B cell (primary cell): ENCODE measurements around the gene SHLD1. TPM values are rescaled to one million over a fixed set of nuclear protein-coding genes. Genes with fewer than 3 reads are reported as not detected.
A peak's percentile ranks its signal among the peaks of the same experiment; 100 is the strongest.
"Not testable (repeated sequence)": the region's sequence is repeated elsewhere in the genome, so short reads cannot be mapped to it uniquely, and the experiment has no call there.

Experiments
- ATAC-seq: fragments of 200-7000 bp; cut with Tn5 transposase; one replicate; pipeline ENCODE4 v1.10.0; 2021; ENCODE audit warnings: low read depth, mild to moderate bottlenecking, moderate number of reproducible peaks, moderate library complexity
- CTCF ChIA-PET: fragments of 350-600 bp; sonication (Branson Sonifier 250); formaldehyde crosslinking; loops from one replicate; lab custom pipeline; 2021; ENCODE audit warnings: antibody characterized with exemption, inconsistent platforms; lab: Charles Lee
- POLR2A ChIA-PET: fragments of 350-600 bp; sonication (Branson Sonifier 250); formaldehyde crosslinking; loops from one replicate; lab custom pipeline; 2021; ENCODE audit warnings: antibody characterized with exemption; lab: Charles Lee
- DNase-seq: peaks from one replicate; pipeline ENCODE4 v3.0.0; 2013
- H2AFZ ChIP-seq: 2 replicates; pipeline ENCODE4 v1.6.1; 2012; ENCODE audit warnings: mild to moderate bottlenecking, low read depth, low read length; ENCODE audit not compliant: insufficient read depth, poor library complexity, severe bottlenecking
- H3K27ac ChIP-seq, 2 donors: 1 replicate in 1 of 2; 2 replicates in 1 of 2; pipeline ENCODE4 v1.5.1; 2012 to 2013; ENCODE audit warnings: low read length in 2 of 2, mild to moderate bottlenecking in 2 of 2, moderate library complexity in 1 of 2
- H3K27me3 ChIP-seq, 4 experiments: fragments of 200-600 bp in 1 of 4; sonication (generic) in 1 of 4; replicated peaks in 1 of 4; 1 replicate in 2 of 4; 2 replicates in 2 of 4; pipeline versions ENCODE4 v1.6.1 to v1.7.0; 2013 to 2016; ENCODE audit warnings: low read length in 3 of 4, mild to moderate bottlenecking in 2 of 4, mixed read lengths in 1 of 4, moderate library complexity in 1 of 4; ENCODE audit not compliant: insufficient read depth in 4 of 4, control insufficient read depth in 3 of 4; ENCODE audit errors: control extremely low read depth in 1 of 4
- H3K36me3 ChIP-seq, 2 experiments: replicated peaks in 1 of 2; 1 replicate in 1 of 2; 2 replicates in 1 of 2; pipeline versions ENCODE4 v1.6.1 to v1.7.1; 2013; ENCODE audit warnings: low read length in 1 of 2; ENCODE audit not compliant: insufficient read depth in 2 of 2, control insufficient read depth in 1 of 2; ENCODE audit errors: control extremely low read depth in 1 of 2, extremely low read depth in 1 of 2
- H3K4me1 ChIP-seq, 2 donors: fragments of 200-600 bp in 1 of 2; sonication (generic) in 1 of 2; 1 replicate in 1 of 2; 2 replicates in 1 of 2; pipeline versions ENCODE4 v1.5.1 to v1.6.1; 2013 to 2017; ENCODE audit warnings: low read length in 2 of 2; ENCODE audit not compliant: control insufficient read depth in 2 of 2, insufficient read depth in 2 of 2
- H3K4me2 ChIP-seq: replicated peaks from 2 replicates; pipeline ENCODE3; 2012; ENCODE audit warnings: mild to moderate bottlenecking, low read depth, low read length; ENCODE audit not compliant: poor library complexity, severe bottlenecking
- H3K4me3 ChIP-seq, 5 experiments: fragments of 200-600 bp in 1 of 5; sonication (generic) in 1 of 5; 1 replicate in 3 of 5; 2 replicates in 2 of 5; pipeline versions ENCODE4 v1.5.1 to v1.7.0; 2011 to 2016; ENCODE audit warnings: low read length in 4 of 5, mild to moderate bottlenecking in 4 of 5, low read depth in 2 of 5, control low read depth in 1 of 5, moderate library complexity in 1 of 5; ENCODE audit not compliant: insufficient read depth in 1 of 5; ENCODE audit errors: control extremely low read depth in 1 of 5, extremely low read depth in 1 of 5
- H3K79me2 ChIP-seq: fragments of 200-600 bp; sonication (generic); one replicate; pipeline ENCODE4 v1.6.0; 2016; ENCODE audit warnings: low read length; ENCODE audit not compliant: control insufficient read depth, insufficient read depth
- H3K9ac ChIP-seq: fragments of 200-600 bp; sonication (generic); 2 replicates; pipeline ENCODE4 v1.6.1; 2017; ENCODE audit warnings: mild to moderate bottlenecking, low read length, moderate library complexity
- H3K9me3 ChIP-seq, 3 donors: one replicate each; pipeline versions ENCODE4 v1.6.1 to v1.7.1; 2013; ENCODE audit warnings: low read length in 2 of 3; ENCODE audit not compliant: control insufficient read depth in 2 of 3, insufficient read depth in 1 of 3; ENCODE audit errors: control extremely low read depth in 1 of 3
- H4K20me1 ChIP-seq: 2 replicates; pipeline ENCODE4 v1.6.0; 2012; ENCODE audit warnings: mild to moderate bottlenecking, low read length; ENCODE audit not compliant: insufficient read depth, control insufficient read depth, poor library complexity, severe bottlenecking
- H3K27ac Mint-ChIP-seq: one replicate; pipeline ENCODE4 v1.8.0; 2021; ENCODE audit warnings: mixed read lengths
- H3K27me3 Mint-ChIP-seq: one replicate; pipeline ENCODE4 v1.8.0; 2021; ENCODE audit warnings: mixed read lengths
- H3K4me1 Mint-ChIP-seq: one replicate; pipeline ENCODE4 v1.8.0; 2021; ENCODE audit warnings: mixed read lengths
- H3K4me3 Mint-ChIP-seq: one replicate; pipeline ENCODE4 v1.8.0; 2021; ENCODE audit warnings: mixed read lengths
- H3K9me3 Mint-ChIP-seq: one replicate; pipeline ENCODE4 v1.8.0; 2022; ENCODE audit warnings: mixed read lengths; ENCODE audit not compliant: insufficient read depth
- WGBS: methylation state at CpG from one replicate; pipeline ENCODE4 v1.1.5; 2013; ENCODE audit warnings: missing lambda C conversion rate; ENCODE audit not compliant: insufficient coverage; 5-methylcytosine and 5-hydroxymethylcytosine counted together
- intact Hi-C: fragments of 100-400 bp; cut with micrococcal nuclease; formaldehyde crosslinking; loops from one replicate; pipeline ENCODE4 v1.10.0; 2022
- polyA minus RNA-seq: library from RNA; depleted of rRNA, polyadenylated mRNA; stranded (reverse); fragments of >200 nt; gene quantifications from 2 replicates; pipeline ENCODE4 v1.2.3, GENCODE V29; 2012
- polyA plus RNA-seq: library from polyadenylated mRNA; depleted of rRNA; stranded (reverse); fragments of >200 nt; gene quantifications from 2 replicates; pipeline ENCODE4 v1.2.3, GENCODE V29; 2012
- total RNA-seq, 2 donors: library from RNA; stranded (reverse); fragments of 120-200 nt in 1 of 2; gene quantifications; 1 replicate in 1 of 2; 2 replicates in 1 of 2; pipeline versions ENCODE4 v1.2.3 to v1.2.4, GENCODE V29; 2013 to 2022
- TF ChIP-seq, protein P1 (sequence below): fragments of 200-600 bp; IDR thresholded peaks from one replicate; pipeline ENCODE4 v1.8.0; 2022; ENCODE audit warnings: antibody characterized with exemption, mild to moderate bottlenecking

SHLD1 gene, protein sequence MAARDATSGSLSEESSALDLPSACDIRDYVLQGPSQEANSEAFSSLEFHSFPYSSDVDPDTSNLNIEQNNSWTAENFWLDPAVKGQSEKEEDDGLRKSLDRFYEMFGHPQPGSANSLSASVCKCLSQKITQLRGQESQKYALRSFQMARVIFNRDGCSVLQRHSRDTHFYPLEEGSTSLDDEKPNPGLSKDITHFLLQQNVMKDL
- total RNA-seq (15.4 and 15.5 TPM in 2 replicates), polyA plus RNA-seq (17.3 and 18.5 TPM in 2 replicates), polyA minus RNA-seq (6.7 TPM in 2 replicates)
- 11.5 TPM for total RNA-seq (2013)

DNA sequence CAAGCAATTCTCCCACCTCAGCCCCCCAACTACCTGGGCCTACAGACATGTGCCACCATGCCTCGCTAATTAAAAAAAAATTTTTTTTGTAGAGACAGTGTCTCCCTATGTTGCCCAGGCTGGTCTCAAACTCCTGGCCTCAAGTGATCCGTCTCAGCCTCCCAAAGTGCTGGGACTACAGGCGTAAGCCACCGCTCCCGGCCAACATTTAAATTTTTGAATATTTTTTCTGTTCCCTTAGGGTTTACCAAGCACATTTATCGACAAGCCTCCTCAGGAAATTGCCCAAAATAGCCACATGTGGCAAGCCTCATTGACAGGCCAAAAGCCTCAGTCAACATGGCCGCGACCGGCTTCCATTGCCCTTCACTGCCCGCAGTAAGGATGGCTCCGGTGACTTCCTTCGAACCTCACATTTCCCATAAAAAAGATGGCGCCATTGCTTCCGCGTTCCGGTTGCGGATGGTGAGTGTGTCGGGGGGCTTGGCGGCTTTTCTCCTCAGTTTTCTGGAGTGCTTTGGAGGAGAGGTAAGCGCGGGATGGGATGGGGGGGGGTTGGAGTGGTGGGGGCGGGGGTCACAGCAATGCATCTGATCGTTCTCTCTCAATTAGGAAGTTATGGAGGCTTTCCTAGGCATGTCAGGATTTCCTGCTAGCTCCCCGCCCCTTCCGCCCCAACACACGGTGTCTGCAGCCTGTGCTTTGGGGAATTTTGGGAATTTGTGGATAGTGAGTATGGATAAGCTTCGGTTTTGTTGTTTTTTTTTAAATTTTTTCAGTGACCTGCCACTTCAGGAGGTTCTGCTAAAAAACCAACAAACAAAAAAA lies at the start of gene SHLD1:
TSS of gene SHLD1 (plus strand) at position 450 of the 828 bp plus-strand sequence. CDS start 22,465 bp downstream, outside the sequence.
- peak within 1 kb of the TSS; percentile 96 for H3K27ac Mint-ChIP-seq
- Histone ChIP-seq H3K9ac (peak within 1 kb of the TSS; percentile 78), H3K4me3 (peak within 1 kb of the TSS; percentile 72 to 98 (median 84)), H3K36me3 (peaks cover 2 to 4% of the 10 kb centered on the region in 2 experiments), H3K9me3 (no peaks in the 10 kb centered on the region), H3K4me1 (peaks cover 5 to 13% of the 10 kb centered on the region in 2 donors), H3K4me2 (peak within 1 kb of the TSS; percentile 84), H3K79me2 (peaks cover 37% of the 10 kb centered on the region), H3K27ac (peak within 1 kb of the TSS; percentile 8 to 67), H2AFZ (peak within 1 kb of the TSS; percentile 78), H4K20me1 (no peaks in the 10 kb centered on the region), H3K27me3 (no peaks in the 10 kb centered on the region)
- H3K27me3 Mint-ChIP-seq: peaks cover 4% of the 10 kb centered on the region
- intact Hi-C loops: loop anchor here (1.0 to 5.0 kb wide), 2 partner anchors 78 to 200 kb away; partner anchors contain the start of genes MCM8 and TRMT6
- DNase-seq (peak; percentile 87), ATAC-seq (peak; percentile 95)
- ChIA-PET POLR2A (interaction anchor here (0.7 to 1.4 kb wide), 3 partner anchors 20 to 144 kb away, joined by 3 to 5 read pairs (median 4); no protein-coding TSS in a partner anchor), CTCF (interaction anchor here (0.8 to 3.0 kb wide), 5 partner anchors 38 to 182 kb away, joined by 3 to 9 read pairs (median 3); no protein-coding TSS in a partner anchor)
- TF ChIP-seq, protein P1, sequence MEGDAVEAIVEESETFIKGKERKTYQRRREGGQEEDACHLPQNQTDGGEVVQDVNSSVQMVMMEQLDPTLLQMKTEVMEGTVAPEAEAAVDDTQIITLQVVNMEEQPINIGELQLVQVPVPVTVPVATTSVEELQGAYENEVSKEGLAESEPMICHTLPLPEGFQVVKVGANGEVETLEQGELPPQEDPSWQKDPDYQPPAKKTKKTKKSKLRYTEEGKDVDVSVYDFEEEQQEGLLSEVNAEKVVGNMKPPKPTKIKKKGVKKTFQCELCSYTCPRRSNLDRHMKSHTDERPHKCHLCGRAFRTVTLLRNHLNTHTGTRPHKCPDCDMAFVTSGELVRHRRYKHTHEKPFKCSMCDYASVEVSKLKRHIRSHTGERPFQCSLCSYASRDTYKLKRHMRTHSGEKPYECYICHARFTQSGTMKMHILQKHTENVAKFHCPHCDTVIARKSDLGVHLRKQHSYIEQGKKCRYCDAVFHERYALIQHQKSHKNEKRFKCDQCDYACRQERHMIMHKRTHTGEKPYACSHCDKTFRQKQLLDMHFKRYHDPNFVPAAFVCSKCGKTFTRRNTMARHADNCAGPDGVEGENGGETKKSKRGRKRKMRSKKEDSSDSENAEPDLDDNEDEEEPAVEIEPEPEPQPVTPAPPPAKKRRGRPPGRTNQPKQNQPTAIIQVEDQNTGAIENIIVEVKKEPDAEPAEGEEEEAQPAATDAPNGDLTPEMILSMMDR: no peak
- peak within 1 kb of the TSS; percentile 93 for H3K4me3 Mint-ChIP-seq
- WGBS: 44% methylated on average over 9 of the region's 27 CpGs
- no peaks in the 10 kb centered on the region for H3K9me3 Mint-ChIP-seq
- H3K4me1 Mint-ChIP-seq: peaks cover 24% of the 10 kb centered on the region

DNA sequence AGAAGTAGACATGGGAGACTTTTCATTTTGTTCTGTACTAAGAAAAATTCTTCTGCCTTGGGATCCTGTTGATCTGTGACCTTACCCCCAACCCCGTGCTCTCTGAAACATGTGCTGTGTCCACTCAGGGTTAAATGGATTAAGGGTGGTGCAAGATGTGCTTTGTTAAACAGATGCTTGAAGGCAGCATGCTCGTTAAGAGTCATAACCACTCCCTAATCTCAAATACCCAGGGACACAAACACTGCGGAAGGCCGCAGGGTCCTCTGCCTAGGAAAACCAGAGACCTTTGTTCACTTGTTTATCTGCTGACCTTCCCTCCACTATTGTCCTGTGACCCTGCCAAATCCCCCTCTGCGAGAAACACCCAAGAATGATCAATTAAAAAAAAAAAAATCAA lies 47.9 kb upstream of the SHLD1 start:
- POLR2A ChIA-PET, H3K4me3 ChIP-seq, H3K9ac ChIP-seq, H3K4me1 ChIP-seq, intact Hi-C loops, H3K27me3 Mint-ChIP-seq, H3K4me2 ChIP-seq, H3K79me2 ChIP-seq, H2AFZ ChIP-seq, H3K27me3 ChIP-seq, H3K4me3 Mint-ChIP-seq, H3K36me3 ChIP-seq, ATAC-seq, H3K27ac Mint-ChIP-seq, H3K27ac ChIP-seq, H3K9me3 ChIP-seq, H3K4me1 Mint-ChIP-seq, H4K20me1 ChIP-seq, DNase-seq, H3K9me3 Mint-ChIP-seq, CTCF ChIA-PET: not testable (repeated sequence)
- no CpG with 5 or more reads among the region's 5 CpGs for WGBS
